Astrocyte of the cerebellum (primary cell): ENCODE measurements around the gene EPN3.

Experiments
- DNase-seq: peaks from one replicate; pipeline ENCODE4 v3.0.0-alpha.2; 2011; ENCODE audit warnings: low read depth
- H3K4me3 ChIP-seq: 2 replicates; pipeline ENCODE4 v1.5.1; 2011; ENCODE audit warnings: mild to moderate bottlenecking, low read depth, low read length, moderate library complexity
- CTCF ChIP-seq: IDR thresholded peaks from 2 replicates; pipeline ENCODE4 v1.5.1; 2012; ENCODE audit warnings: low read length, low read depth, moderate library complexity, mild to moderate bottlenecking; ENCODE audit errors: missing control alignments
- in situ Hi-C: cut with HindIII; loops from 2 replicates; pipeline ENCODE4 v1.10.0; 2017; ENCODE audit warnings: low sequenced_read_pairs

Gene EPN3

GRCh38 chr17:50547736-50548083, 15.2 kb downstream of the EPN3 start:
- peak overlapping the region; percentile 59 for H3K4me3 ChIP-seq
- DNase-seq, result no peak
- no peak for TF ChIP-seq CTCF
- in situ Hi-C loops, result no loop called here

GRCh38 chr17:50548831-50549230, 16.3 kb downstream of the EPN3 start:
- DNase-seq, result no peak
- no peak overlapping the region for H3K4me3 ChIP-seq
- TF ChIP-seq CTCF, result no peak
- in situ Hi-C loops, result no loop called here

GRCh38 chr17:50549256-50549941, 16.9 kb downstream of the EPN3 start:
- no peak for DNase-seq
- no peak for TF ChIP-seq CTCF
- no peak overlapping the region for H3K4me3 ChIP-seq
- in situ Hi-C loops, result no loop called here

GRCh38 chr17:50549969-50550368, 17.4 kb downstream of the EPN3 start:
- no peak for TF ChIP-seq CTCF
- in situ Hi-C loops, result no loop called here
- H3K4me3 ChIP-seq, result no peak overlapping the region
- DNase-seq, result no peak

- in situ Hi-C loops, result no loop called here
- peak; percentile 79 for DNase-seq
- no peak overlapping the region for H3K4me3 ChIP-seq
- peak; percentile 87 for TF ChIP-seq CTCF
These were observed 18.3 kb downstream of the EPN3 start for GRCh38 chr17:50550661-50551432.

GRCh38 chr17:50551433-50551815, 18.9 kb downstream of the EPN3 start:
- in situ Hi-C loops, result no loop called here
- no peak for TF ChIP-seq CTCF
- no peak for DNase-seq
- no peak overlapping the region for H3K4me3 ChIP-seq
